ENCODE data around the gene SHFL.

SHFL gene

DNA sequence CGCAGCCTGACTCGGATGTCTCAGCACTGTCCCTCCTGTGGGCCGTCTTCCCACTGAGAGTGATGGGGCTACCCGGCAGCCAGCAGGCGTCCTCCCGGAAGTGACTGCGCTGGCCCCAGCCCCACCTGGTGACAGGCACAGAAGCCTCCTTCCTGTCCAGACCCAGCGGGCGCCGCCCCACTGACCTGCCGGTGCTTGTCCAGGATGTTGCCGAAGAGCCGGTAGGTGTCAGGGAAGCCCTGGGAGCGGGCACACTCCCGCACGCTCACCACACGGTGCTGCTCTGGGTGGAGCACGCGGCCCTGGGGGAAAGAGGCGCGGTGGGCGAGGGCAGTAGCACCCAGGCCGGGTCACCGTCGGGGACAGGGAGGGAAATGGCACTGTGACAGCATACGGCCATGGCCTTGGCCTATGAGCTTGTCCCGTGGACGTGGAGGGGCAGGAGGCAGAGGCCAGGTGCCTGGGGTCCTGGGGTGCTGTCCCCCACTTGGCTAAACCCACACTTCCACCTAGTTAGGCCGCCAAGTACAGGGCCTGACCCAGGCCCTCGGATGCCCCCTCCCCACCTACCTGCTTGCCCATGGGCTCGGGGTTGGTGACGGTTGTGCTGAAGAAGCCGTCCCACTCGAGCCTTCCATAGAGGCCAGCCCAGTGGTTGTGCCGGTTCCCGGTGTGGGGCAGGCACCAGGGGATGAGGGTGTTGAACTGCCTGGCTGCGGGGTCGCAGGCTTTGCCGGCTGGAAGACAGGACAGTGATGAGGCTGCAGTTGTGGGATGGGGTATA is 49.6 kb downstream of the SHFL start:
- DNase-seq, result no peak

DNA sequence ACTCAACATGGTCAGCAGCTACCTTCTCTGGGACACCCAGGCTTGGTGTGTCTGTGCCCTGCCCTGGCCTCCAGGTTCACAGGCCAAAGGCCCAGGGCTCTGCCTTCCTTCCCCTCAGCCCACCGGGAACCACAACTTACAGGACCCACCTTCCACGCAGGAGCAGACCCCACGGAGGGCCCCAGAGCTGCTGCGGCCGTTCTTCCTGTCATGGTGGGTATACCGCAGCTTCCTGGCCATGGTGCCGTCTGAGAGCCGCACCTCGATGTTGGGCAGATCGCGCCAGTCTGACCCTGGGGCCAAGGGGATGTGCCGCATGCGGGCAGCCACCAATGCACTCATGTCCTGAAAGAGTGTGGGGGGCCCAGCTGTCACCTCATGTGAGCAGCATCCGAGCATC is 50.8 kb downstream of the SHFL start:
- no peak for DNase-seq

DNA sequence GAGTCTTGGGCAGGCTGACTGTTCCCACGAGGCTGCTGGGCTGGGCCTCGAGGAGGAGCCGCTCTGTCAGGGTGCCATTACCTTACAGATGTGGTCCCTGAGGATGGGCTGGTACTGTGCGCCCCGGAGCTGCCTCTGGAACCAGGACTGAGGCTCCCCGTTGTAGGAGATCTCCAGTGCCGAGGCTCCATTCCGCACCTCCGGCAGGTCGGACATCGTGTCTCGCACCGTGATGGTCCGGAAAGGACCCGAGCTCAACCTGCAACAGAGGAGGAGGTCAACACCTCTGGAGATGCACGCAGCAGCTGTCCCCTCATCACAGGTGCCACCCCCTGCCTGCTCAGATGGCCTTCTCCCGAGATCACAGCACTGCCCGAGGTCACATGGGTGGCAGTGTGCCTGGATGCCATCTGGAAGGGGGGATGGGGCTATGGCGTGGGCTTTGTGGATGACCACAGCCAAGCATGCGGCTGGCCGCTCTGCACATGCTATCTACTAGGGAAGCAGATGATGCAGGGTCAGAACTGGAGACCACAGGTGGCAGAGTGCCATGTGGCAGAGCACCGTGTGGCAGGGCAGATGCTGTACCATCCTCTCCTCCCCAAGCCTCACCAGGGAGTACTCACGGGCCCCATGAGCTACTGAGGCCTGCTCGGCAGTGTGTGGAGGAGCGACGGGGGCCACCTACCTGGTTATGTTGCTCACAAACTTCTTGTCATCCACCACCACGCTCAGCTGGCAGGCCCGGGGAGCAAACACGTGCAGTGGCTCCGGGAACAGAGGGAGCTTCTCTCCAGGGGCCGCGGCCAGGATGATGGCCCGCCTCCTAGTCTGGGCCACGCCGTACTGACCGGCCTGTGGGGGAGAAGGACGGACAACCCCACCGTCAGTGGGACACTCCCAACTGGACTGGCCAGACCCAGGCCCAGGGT is 51.9 kb downstream of the SHFL start:
- DNase-seq, result no peak

DNA sequence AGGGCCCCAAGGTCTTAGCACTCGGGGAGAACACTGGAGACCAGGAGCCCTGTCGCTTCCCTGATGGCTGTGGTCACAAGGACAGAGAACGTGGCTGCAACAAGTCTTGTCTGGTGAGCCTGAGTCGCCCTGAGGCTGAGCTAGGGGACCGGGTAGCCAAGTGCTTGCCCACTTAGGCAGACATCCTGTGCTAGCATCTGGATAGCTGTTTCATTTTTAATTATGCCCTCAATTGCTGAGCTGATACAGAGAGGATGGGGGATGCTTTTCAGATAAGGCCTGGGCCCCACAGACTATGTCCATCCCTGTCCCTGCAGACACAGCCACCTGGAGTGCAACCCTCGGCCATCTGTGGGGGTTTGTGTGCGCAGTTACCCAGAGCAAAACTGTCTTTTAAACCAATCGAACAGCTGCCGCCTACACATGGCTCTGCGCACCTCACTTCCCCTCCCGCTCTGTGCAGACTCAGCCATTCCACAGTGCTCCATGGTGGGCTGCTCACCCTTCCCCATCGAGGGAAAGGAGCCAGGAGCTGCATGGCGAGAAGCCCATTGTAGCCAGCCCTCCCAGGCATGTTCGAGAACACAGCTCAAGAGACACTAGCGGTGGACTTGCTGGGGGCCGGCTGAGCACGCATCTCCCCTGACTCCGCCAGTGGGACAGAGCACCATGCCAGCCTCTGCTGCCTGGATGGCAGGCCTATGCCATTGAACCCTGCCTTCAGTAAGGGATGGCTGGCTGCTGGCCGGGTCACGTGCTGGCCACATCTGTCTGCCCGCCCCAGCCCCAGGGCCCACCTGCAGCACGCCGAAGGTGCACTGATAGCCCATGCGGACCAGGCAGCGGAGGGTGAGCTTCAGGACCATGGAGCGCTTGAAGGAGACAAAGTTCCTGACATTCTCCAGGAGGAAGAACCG is 53.0 kb downstream of the SHFL start:
- DNase-seq, result no peak

DNA sequence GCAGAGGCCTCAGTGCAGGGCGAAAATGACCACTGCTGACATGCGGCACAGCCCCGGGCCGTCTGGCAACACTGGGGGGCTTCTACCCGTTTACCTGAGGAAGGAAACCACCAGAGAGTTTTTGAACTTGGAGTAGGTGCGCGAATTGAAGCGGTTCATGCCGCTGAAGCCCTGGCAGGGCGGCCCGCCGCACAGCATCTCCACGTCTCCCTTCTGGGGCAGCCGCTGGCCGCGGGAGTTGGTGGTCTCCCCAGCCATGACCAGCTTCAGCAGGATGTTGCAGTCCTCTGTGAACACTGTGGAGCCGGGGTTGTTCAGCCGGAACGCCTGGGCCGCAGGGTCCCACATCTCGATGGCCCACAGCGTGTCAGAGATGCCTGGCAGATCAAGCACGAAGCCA is 53.8 kb downstream of the SHFL start:
- DNase-seq, result no peak

DNA sequence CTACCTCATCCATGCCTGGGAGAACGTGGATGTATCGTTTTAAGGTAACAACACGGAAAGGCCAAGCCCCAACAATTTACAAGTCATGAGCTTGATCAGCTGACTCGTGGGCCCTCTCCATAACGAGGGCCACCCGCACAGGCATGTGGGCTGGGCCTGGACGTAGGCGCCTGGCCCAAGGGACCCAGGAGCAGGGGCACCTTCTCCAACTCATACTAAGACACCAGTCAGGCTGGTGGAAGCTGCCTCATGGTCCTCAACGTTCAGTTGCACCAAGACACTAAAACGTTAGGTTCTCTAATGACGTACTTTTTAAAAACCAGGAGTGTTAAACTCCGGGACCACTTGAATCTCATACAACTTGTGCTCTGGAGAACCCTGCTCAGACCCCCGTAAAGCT is 55.4 kb downstream of the SHFL start:
- no peak for DNase-seq

DNA sequence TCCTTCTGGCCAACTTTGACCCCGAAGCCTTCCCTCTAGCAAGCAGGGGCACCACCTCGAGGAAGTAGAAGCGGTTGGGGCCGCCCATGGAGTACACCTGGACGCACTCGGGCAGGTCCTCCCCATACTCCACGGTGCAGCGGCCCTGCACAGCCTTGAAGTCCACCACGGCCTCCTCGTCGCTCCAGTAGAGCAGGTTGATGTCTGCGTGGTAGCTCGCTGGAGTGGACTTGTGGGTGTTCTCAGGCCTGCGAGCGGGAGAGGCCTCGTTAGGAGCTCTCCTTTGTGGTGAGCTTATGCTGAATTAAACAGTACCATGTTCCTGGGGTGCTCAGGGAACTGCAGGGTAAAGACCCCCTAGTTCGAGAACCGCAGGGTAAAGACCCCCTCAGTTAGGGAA is 55.9 kb downstream of the SHFL start:
- DNase-seq, result no peak

All from activated naive CD4-positive, alpha-beta T cell treated with Interleukin-2 at 50 U/mL for 16 hours (primary cell).